Liver (tissue), 9 donors: Measurements from ENCODE around the gene STK24. TPM values are rescaled to one million over a fixed set of nuclear protein-coding genes. Genes with fewer than 3 reads are reported as not detected.

Experiments used
- DNase-seq: peaks from one replicate; pipeline ENCODE4 v3.0.0-alpha.2; 2017; ENCODE audit warnings: low spot score
- H3K27ac ChIP-seq, 2 donors: one replicate each; pipeline ENCODE4 v1.7.0; 2013; ENCODE audit warnings: inconsistent platforms in 2 of 2, low read length in 2 of 2, control low read depth in 1 of 2, low read depth in 1 of 2, mild to moderate bottlenecking in 1 of 2
- H3K27me3 ChIP-seq, 4 donors: one replicate each; pipeline versions ENCODE4 v1.6.1 to v1.7.0; 2013; ENCODE audit warnings: low read length in 3 of 4, inconsistent platforms in 1 of 4, mild to moderate bottlenecking in 1 of 4, moderate library complexity in 1 of 4; ENCODE audit not compliant: control insufficient read depth in 4 of 4, insufficient read depth in 4 of 4
- H3K36me3 ChIP-seq, 4 donors: one replicate each; pipeline versions ENCODE4 v1.6.1 to v1.7.0; 2013; ENCODE audit warnings: low read length in 3 of 4, mild to moderate bottlenecking in 3 of 4, low read depth in 1 of 4, moderate library complexity in 1 of 4; ENCODE audit not compliant: control insufficient read depth in 4 of 4, insufficient read depth in 3 of 4
- H3K4me1 ChIP-seq, 4 donors: one replicate each; pipeline versions ENCODE4 v1.6.1 to v1.7.0; 2013; ENCODE audit warnings: low read length in 3 of 4, mild to moderate bottlenecking in 3 of 4, moderate library complexity in 1 of 4; ENCODE audit not compliant: control insufficient read depth in 4 of 4, insufficient read depth in 4 of 4
- H3K4me3 ChIP-seq, 3 donors: one replicate each; pipeline versions ENCODE4 v1.6.1 to v1.7.0; 2013; ENCODE audit warnings: low read length in 3 of 3, control low read depth in 1 of 3, low read depth in 1 of 3, mild to moderate bottlenecking in 1 of 3
- H3K9ac ChIP-seq, 2 donors: one replicate each; pipeline ENCODE4 v1.7.0; 2013; ENCODE audit warnings: low read length in 2 of 2, mild to moderate bottlenecking in 2 of 2, moderate library complexity in 2 of 2, control low read depth in 1 of 2, low read depth in 1 of 2
- H3K9me3 ChIP-seq, 4 donors: one replicate each; pipeline versions ENCODE4 v1.6.1 to v1.7.0; 2013; ENCODE audit warnings: low read length in 3 of 4; ENCODE audit not compliant: control insufficient read depth in 4 of 4
- CTCF ChIP-seq: fragments of 150-350 bp; IDR thresholded peaks from 2 replicates; pipeline ENCODE4 v1.5.1; 2017; ENCODE audit warnings: improper control_type of control experiment, low read depth, low read length; ENCODE audit not compliant: missing input control
- FOXA1 ChIP-seq: IDR thresholded peaks from 2 replicates; pipeline ENCODE4 v1.6.1; 2016; ENCODE audit warnings: antibody characterized with exemption
- HNF4A ChIP-seq, 2 donors: conservative IDR thresholded peaks; 2 replicates each; pipeline ENCODE4 v1.6.1; 2016; ENCODE audit warnings: antibody characterized with exemption in 2 of 2, mild to moderate bottlenecking in 2 of 2
- HNF4G ChIP-seq: IDR thresholded peaks from 2 replicates; pipeline ENCODE4 v1.6.1; 2016; ENCODE audit warnings: antibody characterized with exemption
- JUND ChIP-seq, 2 donors: IDR thresholded peaks; 2 replicates each; pipeline ENCODE4 v1.6.1; 2016; ENCODE audit warnings: antibody characterized with exemption in 2 of 2
- NR2F2 ChIP-seq: IDR thresholded peaks from 2 replicates; pipeline ENCODE4 v1.6.1; 2016; ENCODE audit warnings: antibody characterized with exemption
- REST ChIP-seq: IDR thresholded peaks from 2 replicates; pipeline ENCODE4 v1.6.1; 2016; ENCODE audit warnings: antibody characterized with exemption, mild to moderate bottlenecking
- RXRA ChIP-seq, 2 donors: IDR thresholded peaks; 2 replicates each; pipeline ENCODE4 v1.6.1; 2017 to 2018; ENCODE audit warnings: antibody characterized with exemption in 2 of 2, mild to moderate bottlenecking in 1 of 2
- SP1 ChIP-seq: IDR thresholded peaks from 2 replicates; pipeline ENCODE4 v1.6.1; 2018; ENCODE audit warnings: antibody characterized with exemption, mild to moderate bottlenecking
- TAF1 ChIP-seq: conservative IDR thresholded peaks from 2 replicates; pipeline ENCODE4 v1.6.1; 2016; ENCODE audit warnings: antibody characterized with exemption, mild to moderate bottlenecking
- YY1 ChIP-seq: IDR thresholded peaks from 2 replicates; pipeline ENCODE4 v1.6.1; 2016; ENCODE audit warnings: antibody characterized with exemption, mild to moderate bottlenecking
- WGBS: extraction: QIAGEN DNeasy Blood & Tissue Kit; methylation state at CpG from one replicate; pipeline ENCODE4 v1.1.7; 2013; 5-methylcytosine and 5-hydroxymethylcytosine counted together
- polyA plus RNA-seq, 2 donors: library from polyadenylated mRNA; stranded (reverse) in 1 of 2; unstranded in 1 of 2; fragments of 200-250 nt in 1 of 2; fragments of >200 nt in 1 of 2; fragmentation: Nextera tagmentation in 1 of 2; extraction: Ambion mirVana in 1 of 2; gene quantifications; one replicate each; pipeline versions ENCODE4 v1.2.1 to v1.2.3, GENCODE V29; 2013 to 2015
- total RNA-seq, 2 donors: library from RNA; depleted of rRNA; stranded (reverse); fragments of >200 nt; gene quantifications; one replicate each; pipeline ENCODE4 v1.2.3, GENCODE V29; 2014
- TF ChIP-seq, protein P1 (sequence below): IDR thresholded peaks from 2 replicates; pipeline ENCODE4 v1.6.1; 2016; ENCODE audit warnings: antibody characterized with exemption
- TF ChIP-seq, protein P2 (sequence below): IDR thresholded peaks from 2 replicates; pipeline ENCODE4 v1.6.1; 2016; ENCODE audit warnings: antibody characterized with exemption
- donor health status: healthy.
- donor health status: healthy.
- donor health status: healthy.
- donor health status: healthy.
- donor health status: healthy.

Gene STK24
- total and polyA plus RNA-seq, 4 donors, result 6.4 to 43.3 (median 14.9) TPM

- H3K27ac ChIP-seq, result peak overlapping the region; percentile 59 to 79
- no peaks in the 10 kb centered on the region for H3K9me3 ChIP-seq
- H3K27me3 ChIP-seq, result no peaks in the 10 kb centered on the region
Observed at GRCh38 chr13:98570929-98571372, 6.0 kb downstream of the STK24 start.

More at GRCh38 chr13:98570929-98571372, 6.0 kb downstream of the STK24 start:
- 28% methylated on average over 10 of the region's 10 CpGs for WGBS
- DNase-seq, result no peak
- H3K4me1 ChIP-seq, result peaks cover 18 to 74% (median 58%) of the 10 kb centered on the region in 4 donors
- TF ChIP-seq REST (no peak), TAF1 (no peak), HNF4A (conservative IDR thresholded peaks at IDR 0.05) (no peak), RXRA (IDR thresholded peaks at IDR 0.05) (no peak), CTCF (no peak), NR2F2 (no peak), FOXA1 (no peak), HNF4G (no peak), SP1 (no peak), JUND (IDR thresholded peaks at IDR 0.05) (no peak), YY1 (no peak)
- TF ChIP-seq, protein P1, sequence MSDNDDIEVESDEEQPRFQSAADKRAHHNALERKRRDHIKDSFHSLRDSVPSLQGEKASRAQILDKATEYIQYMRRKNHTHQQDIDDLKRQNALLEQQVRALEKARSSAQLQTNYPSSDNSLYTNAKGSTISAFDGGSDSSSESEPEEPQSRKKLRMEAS, result no peak
- TF ChIP-seq, protein P2, sequence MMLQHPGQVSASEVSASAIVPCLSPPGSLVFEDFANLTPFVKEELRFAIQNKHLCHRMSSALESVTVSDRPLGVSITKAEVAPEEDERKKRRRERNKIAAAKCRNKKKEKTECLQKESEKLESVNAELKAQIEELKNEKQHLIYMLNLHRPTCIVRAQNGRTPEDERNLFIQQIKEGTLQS, result no peak
- H3K9ac ChIP-seq, result peak overlapping the region; percentile 10 to 30
- H3K4me3 ChIP-seq, result peak overlapping the region in 2 of 3 donors; percentile 6 to 13
- H3K36me3 ChIP-seq, result no peaks in the 10 kb centered on the region
